Ishikawa (cell line): ENCODE results near the gene ANO4.

Experiments
- CEBPB ChIP-seq: IDR thresholded peaks from 2 replicates; pipeline ENCODE4 v1.6.1; 2012
- EP300 ChIP-seq: IDR thresholded peaks from 2 replicates; pipeline ENCODE4 v1.6.1; 2012; ENCODE audit warnings: borderline replicate concordance
- FOXM1 ChIP-seq: IDR thresholded peaks from 2 replicates; pipeline ENCODE4 v1.6.1; 2012; ENCODE audit warnings: low read depth, borderline replicate concordance
- MAX ChIP-seq: IDR thresholded peaks from 2 replicates; pipeline ENCODE4 v1.6.1; 2012
- REST ChIP-seq: IDR thresholded peaks from 2 replicates; pipeline ENCODE4 v1.6.1; 2012; ENCODE audit warnings: low read depth, mild to moderate bottlenecking
- TAF1 ChIP-seq: IDR thresholded peaks from 2 replicates; pipeline ENCODE4 v1.6.1; 2012; ENCODE audit warnings: low read depth, mild to moderate bottlenecking
- TCF12 ChIP-seq: IDR thresholded peaks from 2 replicates; pipeline ENCODE4 v1.6.1; 2012; ENCODE audit warnings: low read depth
- USF1 ChIP-seq: IDR thresholded peaks from 2 replicates; pipeline ENCODE4 v1.6.1; 2012
- YY1 ChIP-seq: IDR thresholded peaks from 2 replicates; pipeline ENCODE4 v1.6.1; 2012; ENCODE audit warnings: low read depth

DNA sequence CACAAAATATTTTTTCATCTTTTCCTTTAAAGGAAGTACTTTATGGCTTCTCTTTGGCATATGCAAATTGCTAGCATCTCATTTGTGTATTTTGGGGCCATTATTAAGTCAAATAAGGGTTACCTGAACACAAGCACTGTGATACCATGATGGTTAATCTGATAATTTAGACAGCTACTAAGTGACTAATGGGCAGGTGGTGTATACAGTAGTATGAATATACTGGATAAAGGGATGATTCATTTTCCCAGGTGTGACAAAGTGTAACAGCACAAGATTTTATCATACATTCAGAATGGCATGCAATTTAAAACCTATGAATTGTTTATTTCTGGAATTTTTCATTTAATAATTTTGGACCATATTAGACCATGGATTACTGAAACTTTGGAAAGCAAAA, 27.2 kb upstream of the ANO4 start:
- no peak for TF ChIP-seq MAX
- no peak for TF ChIP-seq REST
- no peak for TF ChIP-seq USF1
- TF ChIP-seq CEBPB: no peak
- TF ChIP-seq TCF12: no peak
- no peak for TF ChIP-seq YY1
- TF ChIP-seq EP300: no peak
- TF ChIP-seq TAF1: no peak
- no peak for TF ChIP-seq FOXM1
